WTC11 (cell line): ENCODE data around the gene RIMS4. TPM values are rescaled to one million over a fixed set of nuclear protein-coding genes. Genes with fewer than 3 reads are reported as not detected.

ENCODE experiments used
- ATAC-seq: fragments of 200-7000 bp; cut with Tn5 transposase; 2 replicates; pipeline ENCODE4 v1.10.0; 2021; ENCODE audit warnings: mild to moderate bottlenecking, moderate library complexity
- CTCF ChIA-PET: fragments of 300-600 bp; sonication (Branson Sonifier 250); formaldehyde crosslinking; loops from one replicate; lab custom pipeline; 2021; ENCODE audit warnings: antibody characterized with exemption; lab: Charles Lee
- POLR2A ChIA-PET: fragments of 350-600 bp; sonication (Branson Sonifier 250); formaldehyde crosslinking; loops from one replicate; lab custom pipeline; 2021; ENCODE audit warnings: antibody characterized with exemption; lab: Charles Lee
- DNase-seq: peaks from one replicate; pipeline ENCODE4 v3.0.0; 2021; ENCODE audit warnings: low spot score
- H3K27ac Mint-ChIP-seq: 2 replicates; pipeline ENCODE4 v1.8.0; 2021; ENCODE audit warnings: mixed read lengths
- H3K27me3 Mint-ChIP-seq: 2 replicates; pipeline ENCODE4 v1.8.0; 2021; ENCODE audit warnings: low read depth, mild to moderate bottlenecking, moderate library complexity, mixed read lengths
- H3K36me3 Mint-ChIP-seq: 2 replicates; pipeline ENCODE4 v1.8.0; 2021; ENCODE audit warnings: mixed read lengths
- H3K4me1 Mint-ChIP-seq: 2 replicates; pipeline ENCODE4 v1.8.0; 2022; ENCODE audit warnings: mixed read lengths
- H3K4me3 Mint-ChIP-seq: 2 replicates; pipeline ENCODE4 v1.8.0; 2021; ENCODE audit warnings: mild to moderate bottlenecking, moderate library complexity, mixed read lengths
- H3K9me3 Mint-ChIP-seq: 2 replicates; pipeline ENCODE4 v1.8.0; 2021; ENCODE audit warnings: mixed read lengths
- ARID4B ChIP-seq: sonication (generic); formaldehyde crosslinking; IDR thresholded peaks from 2 replicates; pipeline ENCODE4 v1.8.0; 2023; ENCODE audit warnings: missing genetic modification reagents, mild to moderate bottlenecking, borderline replicate concordance
- ATF2 ChIP-seq: sonication (generic); formaldehyde crosslinking; IDR thresholded peaks from 2 replicates; pipeline ENCODE4 v1.8.1; 2022; ENCODE audit warnings: low read depth, missing genetic modification reagents, borderline replicate concordance
- ATF3 ChIP-seq: sonication (generic); formaldehyde crosslinking; conservative IDR thresholded peaks from 2 replicates; pipeline ENCODE4 v1.8.1; 2022; ENCODE audit warnings: mild to moderate bottlenecking, missing genetic modification reagents
- CREM ChIP-seq: sonication (generic); formaldehyde crosslinking; IDR thresholded peaks from 2 replicates; pipeline ENCODE4 v1.8.1; 2022; ENCODE audit warnings: mild to moderate bottlenecking, missing genetic modification reagents, moderate library complexity
- ELF4 ChIP-seq: sonication (generic); formaldehyde crosslinking; IDR thresholded peaks from 2 replicates; pipeline ENCODE4 v1.8.1; 2022; ENCODE audit warnings: low read depth, mild to moderate bottlenecking, moderate library complexity, missing genetic modification reagents
- FOXP1 ChIP-seq: sonication (generic); formaldehyde crosslinking; IDR thresholded peaks from 2 replicates; pipeline ENCODE4 v1.8.0; 2022; ENCODE audit warnings: missing genetic modification reagents, mild to moderate bottlenecking, moderate library complexity, borderline replicate concordance
- FOXP4 ChIP-seq: sonication (generic); formaldehyde crosslinking; IDR thresholded peaks from 2 replicates; pipeline ENCODE4 v1.8.0; 2022; ENCODE audit warnings: mild to moderate bottlenecking, missing genetic modification reagents
- MYBL2 ChIP-seq: sonication (generic); formaldehyde crosslinking; IDR thresholded peaks from 2 replicates; pipeline ENCODE4 v1.8.1; 2023; ENCODE audit warnings: mild to moderate bottlenecking, moderate library complexity, missing genetic modification reagents
- NFE2L1 ChIP-seq: sonication (generic); formaldehyde crosslinking; IDR thresholded peaks from 2 replicates; pipeline ENCODE4 v1.8.1; 2023; ENCODE audit warnings: missing genetic modification reagents
- NFYB ChIP-seq: sonication (generic); formaldehyde crosslinking; conservative IDR thresholded peaks from 2 replicates; pipeline ENCODE4 v1.8.0; 2022; ENCODE audit warnings: low read depth, missing genetic modification reagents
- NR2C2 ChIP-seq: sonication (generic); formaldehyde crosslinking; IDR thresholded peaks from 2 replicates; pipeline ENCODE4 v1.8.0; 2022; ENCODE audit warnings: mild to moderate bottlenecking, missing genetic modification reagents
- NR3C1 ChIP-seq: sonication (generic); formaldehyde crosslinking; conservative IDR thresholded peaks from 2 replicates; pipeline ENCODE4 v1.8.1; 2023; ENCODE audit warnings: low read depth, mild to moderate bottlenecking, missing genetic modification reagents
- OVOL2 ChIP-seq: fragments of 250-450 bp; sonication (Bioruptor Pico); IDR thresholded peaks from 2 replicates; pipeline ENCODE4 v1.9.0; 2021; ENCODE audit warnings: mild to moderate bottlenecking, borderline replicate concordance
- RORB ChIP-seq: fragments of 250-450 bp; sonication (Bioruptor Pico); IDR thresholded peaks from 2 replicates; pipeline ENCODE4 v1.9.0; 2021; ENCODE audit warnings: mild to moderate bottlenecking
- SOX15 ChIP-seq: fragments of 250-450 bp; sonication (Bioruptor Pico); IDR thresholded peaks from 2 replicates; pipeline ENCODE4 v1.9.0; 2021; ENCODE audit warnings: mild to moderate bottlenecking
- SP1 ChIP-seq: sonication (generic); formaldehyde crosslinking; conservative IDR thresholded peaks from 2 replicates; pipeline ENCODE4 v1.8.1; 2022; ENCODE audit warnings: missing genetic modification reagents
- TCF7 ChIP-seq: sonication (generic); formaldehyde crosslinking; IDR thresholded peaks from 2 replicates; pipeline ENCODE4 v1.8.0; 2022; ENCODE audit warnings: mild to moderate bottlenecking, low read depth, missing genetic modification reagents, moderate library complexity
- TEAD1 ChIP-seq: sonication (generic); formaldehyde crosslinking; IDR thresholded peaks from 2 replicates; pipeline ENCODE4 v1.8.0; 2022; ENCODE audit warnings: mild to moderate bottlenecking, missing genetic modification reagents
- USF1 ChIP-seq: sonication (generic); formaldehyde crosslinking; IDR thresholded peaks from 2 replicates; pipeline ENCODE4 v1.8.0; 2022; ENCODE audit warnings: mild to moderate bottlenecking, missing genetic modification reagents
- USF2 ChIP-seq: sonication (generic); formaldehyde crosslinking; IDR thresholded peaks from 2 replicates; pipeline ENCODE4 v1.8.1; 2023; ENCODE audit warnings: mild to moderate bottlenecking, missing genetic modification reagents, moderate library complexity
- ZNF263 ChIP-seq: sonication (generic); formaldehyde crosslinking; IDR thresholded peaks from 2 replicates; pipeline ENCODE4 v1.8.1; 2022; ENCODE audit warnings: low read depth, mild to moderate bottlenecking, moderate library complexity, missing genetic modification reagents
- ZNF396 ChIP-seq: fragments of 250-450 bp; sonication (Bioruptor Pico); IDR thresholded peaks from 2 replicates; pipeline ENCODE4 v1.8.0; 2021; ENCODE audit warnings: mild to moderate bottlenecking, moderate library complexity, borderline replicate concordance
- total RNA-seq: library from RNA; stranded (reverse); gene quantifications from 3 replicates; pipeline ENCODE4 v1.2.3, GENCODE V29; 2021

The RIMS4 gene
- total RNA-seq, 1 experiment from 2014 or later = 24.8 TPM

- TF ChIP-seq ARID4B (no peak), FOXP1 (CRISPR knock-in tag) (no peak), TCF7 (CRISPR knock-in tag) (no peak), ZNF396 (CRISPR knock-in tag) (no peak), ATF3 (no peak), NFE2L1 (CRISPR knock-in tag) (no peak), USF1 (CRISPR knock-in tag) (no peak), RORB (no peak), ZNF263 (CRISPR knock-in tag) (no peak), FOXP4 (CRISPR knock-in tag) (no peak), MYBL2 (no peak), NR2C2 (no peak)
- TF ChIP-seq, all 79 proteins: peak for 0
Observed at GRCh38 chr20:44835116-44835515, 24.8 kb upstream of the RIMS4 start (continued).

- peaks cover 3% of the 10 kb centered on the region; the same call in 1 of the 2 replicates for H3K36me3 Mint-ChIP-seq
- H3K27ac Mint-ChIP-seq = no peak overlapping the region
- ChIA-PET POLR2A (no interaction called here), CTCF (interaction anchor here (1.3 to 1.4 kb wide), 2 partner anchors 85 to 87 kb away, joined by 3 to 4 read pairs; no protein-coding TSS in a partner anchor)
- H3K9me3 Mint-ChIP-seq = peaks cover 18% of the 10 kb centered on the region
- DNase-seq (no peak), ATAC-seq (no peak)
- H3K4me3 Mint-ChIP-seq = no peak overlapping the region
- H3K27me3 Mint-ChIP-seq = peaks cover 7% of the 10 kb centered on the region
- TF ChIP-seq OVOL2 (CRISPR knock-in tag) (no peak), ATF2 (CRISPR knock-in tag) (no peak), SP1 (CRISPR knock-in tag) (no peak), USF2 (no peak), SOX15 (CRISPR knock-in tag) (no peak), NFYB (CRISPR knock-in tag) (no peak), TEAD1 (CRISPR knock-in tag) (no peak), CREM (no peak), ELF4 (CRISPR knock-in tag) (no peak), NR3C1 (CRISPR knock-in tag) (no peak)
- H3K4me1 Mint-ChIP-seq = no peaks in the 10 kb centered on the region
Observed at GRCh38 chr20:44834693-44835092, 24.3 kb upstream of the RIMS4 start.
